NCI-H2029 (cell line): ENCODE results near the gene KLHL30.
"Not testable (repeated sequence)": the region's sequence is repeated elsewhere in the genome, so short reads cannot be mapped to it uniquely, and the experiment has no call there.

ENCODE experiments used
- DNase-seq: peaks from one replicate; lab custom pipeline; 2025; lab: John Stamatoyannopoulos, UW

KLHL30 gene

GRCh38 chr2:238162251-238162845 lies 23.9 kb downstream of the KLHL30 start:
- no peak for DNase-seq

- no peak for DNase-seq
Measured at GRCh38 chr2:238162846-238163441, 24.5 kb downstream of the KLHL30 start.

- DNase-seq: no peak
Measured at GRCh38 chr2:238163481-238164198, 25.2 kb downstream of the KLHL30 start.

- DNase-seq: no peak
Measured at GRCh38 chr2:238164906-238165287, 26.4 kb downstream of the KLHL30 start.

- DNase-seq: no peak
Measured at GRCh38 chr2:238165288-238165921, 26.9 kb downstream of the KLHL30 start.

- no peak for DNase-seq
Measured at GRCh38 chr2:238166391-238167343, 28.2 kb downstream of the KLHL30 start.

GRCh38 chr2:238167344-238167715 lies 28.9 kb downstream of the KLHL30 start:
- DNase-seq: no peak

- DNase-seq: no peak
Measured at GRCh38 chr2:238167761-238168160, 29.3 kb downstream of the KLHL30 start.

- DNase-seq: no peak
Measured at GRCh38 chr2:238168196-238169047, 30.0 kb downstream of the KLHL30 start.

GRCh38 chr2:238169048-238169707 lies 30.7 kb downstream of the KLHL30 start:
- no peak for DNase-seq

- no peak for DNase-seq
Measured at GRCh38 chr2:238169708-238170251, 31.3 kb downstream of the KLHL30 start.

GRCh38 chr2:238170386-238171071 lies 32.1 kb downstream of the KLHL30 start:
- peak; percentile 70 for DNase-seq

GRCh38 chr2:238171072-238171431 lies 32.6 kb downstream of the KLHL30 start:
- not testable (repeated sequence) for DNase-seq

- DNase-seq: no peak
Measured at GRCh38 chr2:238171575-238172187, 33.2 kb downstream of the KLHL30 start.

- DNase-seq: no peak
Measured at GRCh38 chr2:238172439-238172838, 34.0 kb downstream of the KLHL30 start.

GRCh38 chr2:238173692-238174091 lies 35.2 kb downstream of the KLHL30 start:
- no peak for DNase-seq

- no peak for DNase-seq
Measured at GRCh38 chr2:238174291-238174690, 35.8 kb downstream of the KLHL30 start.

GRCh38 chr2:238174701-238175100 lies 36.2 kb downstream of the KLHL30 start:
- DNase-seq: peak; percentile 83

GRCh38 chr2:238176613-238177012 lies 38.1 kb downstream of the KLHL30 start:
- DNase-seq: no peak
